D721Med (cell line): ENCODE data around the gene URGCP.
"Not testable (repeated sequence)": the region's sequence is repeated elsewhere in the genome, so short reads cannot be mapped to it uniquely, and the experiment has no call there.

Experiments
- DNase-seq: peaks from one replicate; pipeline ENCODE4 v3.0.0; 2011; ENCODE audit warnings: low spot score; ENCODE audit not compliant: insufficient read length
- FAIRE-seq: peaks from 2 replicates; lab custom pipeline; 2011; peaks lifted over from hg19 to GRCh38; lab: Jason Lieb, UNC
- CTCF ChIP-seq: IDR thresholded peaks from 2 replicates; pipeline ENCODE4 v1.5.1; 2012; ENCODE audit warnings: mild to moderate bottlenecking, control low read depth; ENCODE audit not compliant: insufficient read depth; ENCODE audit errors: missing control alignments

URGCP gene

GRCh38 chr7:43834463-43835251 is 71.7 kb downstream of the URGCP start:
- FAIRE-seq = no peak

GRCh38 chr7:43830917-43831316 is 75.5 kb downstream of the URGCP start:
- not testable (repeated sequence) for FAIRE-seq, DNase-seq

More at GRCh38 chr7:43834463-43835251, 71.7 kb downstream of the URGCP start:
- no peak for TF ChIP-seq CTCF
- DNase-seq = no peak
